ENCODE data around the gene NCOA5. TPM values are rescaled to one million over a fixed set of nuclear protein-coding genes. Genes with fewer than 3 reads are reported as not detected.

NCOA5 gene
- total and polyA plus RNA-seq, 9 of the 15 experiments (the other 6 are each of a cell fraction or from before 2014, with no cell fraction given) = 3.9 to 22.8 (median 13.8) TPM

DNA sequence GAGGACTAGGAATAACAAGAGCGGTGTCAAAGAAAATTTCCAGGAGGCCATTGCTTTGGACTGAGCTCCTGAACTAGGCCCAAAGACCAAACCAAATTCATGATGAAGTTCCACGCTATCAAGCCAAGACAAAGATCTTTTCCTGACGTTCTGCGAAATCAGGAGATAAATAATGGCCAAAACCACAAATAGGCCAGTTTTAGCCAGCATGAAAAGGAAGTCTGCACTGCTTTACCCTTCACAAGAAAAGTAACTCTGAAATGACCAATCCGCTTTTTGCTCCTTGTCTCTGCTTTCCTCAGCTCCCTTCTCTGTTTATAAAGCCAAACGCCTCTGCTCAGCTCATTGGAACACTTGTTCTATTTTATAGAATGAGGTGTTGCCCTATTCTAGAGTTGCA, 6.7 kb downstream of the NCOA5 start:
- Histone ChIP-seq H3K9me1 (ENCODE audit: control insufficient read depth, insufficient read depth, low read length) (no peaks in the 10 kb centered on the region), H3K27ac (ENCODE audit: extremely low read depth, low read depth, low read length) (no peak overlapping the region), H2AFZ (ENCODE audit: low read depth, low read length) (no peak overlapping the region), H3K4me2 (ENCODE audit: insufficient read depth, low read length) (no peak overlapping the region), H3K27me3 (ENCODE audit: control insufficient read depth in 2 of 2, insufficient read depth in 2 of 2, low read length in 2 of 2) (no peaks in the 10 kb centered on the region), H4K20me1 (replicated peaks; ENCODE audit: control insufficient read depth, insufficient read depth, low read length) (peaks cover 24% of the 10 kb centered on the region), H3K9ac (ENCODE audit: insufficient read depth in 1 of 2, low read depth in 2 of 2, low read length in 2 of 2) (no peak overlapping the region), H3K4me1 (replicated peaks in 1 of 2; ENCODE audit: control insufficient read depth in 2 of 2, insufficient read depth in 2 of 2, low read length in 2 of 2) (peaks cover 5 to 25% of the 10 kb centered on the region in 2 experiments; a peak in 4 of 5 replicates), H3K79me2 (ENCODE audit: control insufficient read depth, insufficient read depth, low read length) (peaks cover 82% of the 10 kb centered on the region), H3K9me3 (replicated peaks; ENCODE audit: control insufficient read depth, insufficient read depth, low read depth, low read length) (no peaks in the 10 kb centered on the region), H3K4me3 (no peak overlapping the region), H3K36me3 (ENCODE audit: control insufficient read depth, insufficient read depth, low read length) (peaks cover 18% of the 10 kb centered on the region; the same call in 2 of the 3 replicates)
- intact Hi-C loops (cut with micrococcal nuclease) (no loop called here), in situ Hi-C loops (cut with MboI) (no loop called here)
- CTCF ChIA-PET (ENCODE audit: low intra/inter-chr PET ratio) = interaction anchor here (0.7 kb wide), 1 partner anchor 292 kb away, joined by 3 read pairs; no protein-coding TSS in a partner anchor
- DNase-seq (ENCODE audit: extremely low read depth in 1 of 4, low spot score in 3 of 4) = no peak
- WGBS (ENCODE audit: insufficient coverage, low coverage, missing lambda C conversion rate) = 36% methylated on average over 6 of the region's 6 CpGs
- FAIRE-seq = no peak
- BruUV-seq (replicated peaks) = no TSS peak
- ATAC-seq = no peak
- POLR2A ChIA-PET = interaction anchor here (1.4 kb wide), 1 partner anchor 17 kb away, joined by 4 read pairs; no protein-coding TSS in a partner anchor
- TF ChIP-seq BACH1 (tag; IDR thresholded peaks at IDR 0.05) = no peak
- TF ChIP-seq ZZZ3 (IDR thresholded peaks at IDR 0.05) = no peak
- TF ChIP-seq REST (IDR thresholded peaks at IDR 0.05; ENCODE audit: borderline replicate concordance) = peak; percentile 60
- no peak for TF ChIP-seq REST (CRISPR knock-in tag; IDR thresholded peaks at IDR 0.05; ENCODE audit: low read depth)
- no peak for TF ChIP-seq LARP7 (IDR thresholded peaks at IDR 0.05)
- TF ChIP-seq NFYB (IDR thresholded peaks at IDR 0.05; ENCODE audit: extremely low read depth, insufficient read length) = no peak
- TF ChIP-seq PCBP2 (IDR thresholded peaks at IDR 0.05; ENCODE audit: low read depth, low read length, poor library complexity, severe bottlenecking) = no peak
- no peak for TF ChIP-seq NCOR1 (IDR thresholded peaks at IDR 0.05)
- no peak for TF ChIP-seq NFRKB (IDR thresholded peaks at IDR 0.05; ENCODE audit: low read depth)
- no peak for TF ChIP-seq KLF16 (IDR thresholded peaks at IDR 0.05)
- no peak for TF ChIP-seq ZBTB33 (CRISPR knock-in tag; IDR thresholded peaks at IDR 0.05)
- TF ChIP-seq CXXC5 (CRISPR knock-in tag; IDR thresholded peaks at IDR 0.05) = 0 out of 2 replicates have a peak, but pooled peaks have one; percentile 19
